Stimulated activated CD4-positive, alpha-beta T cell treated with anti-CD3 and anti-CD28 coated beads, Interleukin-1b, Interleukin-23, amount 100 ng/mL, for 1 hour (primary cell): Measurements from ENCODE around the gene HECW1.
"Not testable (repeated sequence)": the region's sequence is repeated elsewhere in the genome, so short reads cannot be mapped to it uniquely, and the experiment has no call there.

ENCODE experiments used
- DNase-seq, 2 donors: peaks; one replicate each; pipeline ENCODE4 v3.0.0-alpha.2; 2020; ENCODE audit warnings: low read depth in 2 of 2

HECW1 gene

GRCh38 chr7:43208242-43208641, 95.8 kb downstream of the HECW1 start:
- no peak for DNase-seq

- not testable (repeated sequence) for DNase-seq
Observed at GRCh38 chr7:43210539-43210938, 98.1 kb downstream of the HECW1 start.

GRCh38 chr7:43211286-43211685, 98.8 kb downstream of the HECW1 start:
- DNase-seq = no peak

- DNase-seq = no peak
Observed at GRCh38 chr7:43211693-43212092, 99.2 kb downstream of the HECW1 start.

GRCh38 chr7:43212921-43213320, 100.5 kb downstream of the HECW1 start:
- DNase-seq = no peak

- DNase-seq = no peak
Observed at GRCh38 chr7:43215061-43215460, 102.6 kb downstream of the HECW1 start.

GRCh38 chr7:43217055-43217454, 104.6 kb downstream of the HECW1 start:
- no peak for DNase-seq

- not testable (repeated sequence) for DNase-seq
Observed at GRCh38 chr7:43218901-43219300, 106.5 kb downstream of the HECW1 start.

GRCh38 chr7:43220250-43220649, 107.8 kb downstream of the HECW1 start:
- DNase-seq = no peak

- DNase-seq = no peak
Observed at GRCh38 chr7:43220742-43221141, 108.3 kb downstream of the HECW1 start.

GRCh38 chr7:43229801-43230200, 117.4 kb downstream of the HECW1 start:
- no peak for DNase-seq

GRCh38 chr7:43232366-43232765, 119.9 kb downstream of the HECW1 start:
- no peak for DNase-seq

GRCh38 chr7:43234073-43234472, 121.6 kb downstream of the HECW1 start:
- no peak for DNase-seq

- DNase-seq = no peak
Observed at GRCh38 chr7:43234968-43235367, 122.5 kb downstream of the HECW1 start.

- DNase-seq = no peak
Observed at GRCh38 chr7:43240565-43240964, 128.1 kb downstream of the HECW1 start.

GRCh38 chr7:43242628-43243255, 130.3 kb downstream of the HECW1 start:
- DNase-seq = no peak

GRCh38 chr7:43244232-43244631, 131.8 kb downstream of the HECW1 start:
- DNase-seq = no peak

GRCh38 chr7:43244784-43245183, 132.3 kb downstream of the HECW1 start:
- DNase-seq = no peak

- no peak for DNase-seq
Observed at GRCh38 chr7:43247757-43248156, 135.3 kb downstream of the HECW1 start.

- no peak for DNase-seq
Observed at GRCh38 chr7:43248553-43248952, 136.1 kb downstream of the HECW1 start.

GRCh38 chr7:43248961-43249822, 136.7 kb downstream of the HECW1 start:
- DNase-seq = no peak

- DNase-seq = no peak
Observed at GRCh38 chr7:43249823-43250145, 137.3 kb downstream of the HECW1 start.
